H7 (cell line): Measurements from ENCODE around the gene SIRPG. TPM values are rescaled to one million over a fixed set of nuclear protein-coding genes. Genes with fewer than 3 reads are reported as not detected.

Source experiments
- DNase-seq: peaks from one replicate; pipeline ENCODE4 v3.0.0; 2012
- H3K27me3 ChIP-seq: 2 replicates; pipeline ENCODE4 v1.6.0; 2011; ENCODE audit warnings: mild to moderate bottlenecking, low read length; ENCODE audit not compliant: control insufficient read depth, insufficient read depth
- H3K36me3 ChIP-seq: replicated peaks from 2 replicates; pipeline ENCODE4 v1.5.1; 2011; ENCODE audit warnings: low read length; ENCODE audit not compliant: control insufficient read depth, insufficient read depth
- H3K4me3 ChIP-seq: 2 replicates; pipeline ENCODE4 v1.5.1; 2011; ENCODE audit warnings: low read depth, mild to moderate bottlenecking, control low read depth, low read length, moderate library complexity; ENCODE audit not compliant: insufficient read depth
- total RNA-seq: library from RNA; depleted of rRNA; stranded (reverse); fragments of >200 nt; shearing (Covaris generic); gene quantifications from 2 replicates; pipeline ENCODE4 v1.2.3, GENCODE V29; 2014

SIRPG gene
- total RNA-seq, 1 experiment from 2014 or later, result not detected

- no peak for DNase-seq
- no peak overlapping the region for H3K4me3 ChIP-seq
- H3K27me3 ChIP-seq, result no peaks in the 10 kb centered on the region
- no peaks in the 10 kb centered on the region for H3K36me3 ChIP-seq
Measured at GRCh38 chr20:1635291-1635979, 22.1 kb downstream of the SIRPG start.

- Histone ChIP-seq H3K27me3 (no peaks in the 10 kb centered on the region), H3K36me3 (no peaks in the 10 kb centered on the region), H3K4me3 (no peak overlapping the region)
- no peak for DNase-seq
Measured at GRCh38 chr20:1633535-1633934, 24.0 kb downstream of the SIRPG start.

GRCh38 chr20:1632178-1632577 is 25.4 kb downstream of the SIRPG start:
- no peak for DNase-seq
- Histone ChIP-seq H3K27me3 (no peaks in the 10 kb centered on the region), H3K36me3 (no peaks in the 10 kb centered on the region), H3K4me3 (no peak overlapping the region)

GRCh38 chr20:1631309-1632151 is 26.0 kb downstream of the SIRPG start:
- Histone ChIP-seq H3K36me3 (no peaks in the 10 kb centered on the region), H3K4me3 (no peak overlapping the region), H3K27me3 (no peaks in the 10 kb centered on the region)
- peak; percentile 52 for DNase-seq

- Histone ChIP-seq H3K4me3 (no peak overlapping the region), H3K36me3 (no peaks in the 10 kb centered on the region), H3K27me3 (no peaks in the 10 kb centered on the region)
- DNase-seq, result no peak
Measured at GRCh38 chr20:1630186-1630585, 27.4 kb downstream of the SIRPG start.

GRCh38 chr20:1629321-1629720 is 28.3 kb downstream of the SIRPG start:
- Histone ChIP-seq H3K4me3 (no peak overlapping the region), H3K27me3 (no peaks in the 10 kb centered on the region), H3K36me3 (no peaks in the 10 kb centered on the region)
- DNase-seq, result no peak

- Histone ChIP-seq H3K27me3 (no peaks in the 10 kb centered on the region), H3K36me3 (no peaks in the 10 kb centered on the region), H3K4me3 (no peak overlapping the region)
- no peak for DNase-seq
Measured at GRCh38 chr20:1628621-1629020, 29.0 kb downstream of the SIRPG start.

- Histone ChIP-seq H3K4me3 (no peak overlapping the region), H3K27me3 (no peaks in the 10 kb centered on the region)
Measured at GRCh38 chr20:1627200-1627550, 30.4 kb downstream of the SIRPG start.

GRCh38 chr20:1626528-1627199 is 30.9 kb downstream of the SIRPG start:
- H3K36me3 ChIP-seq, result no peaks in the 10 kb centered on the region
- no peak overlapping the region for H3K4me3 ChIP-seq
- DNase-seq, result no peak
- no peaks in the 10 kb centered on the region for H3K27me3 ChIP-seq

More at GRCh38 chr20:1627200-1627550, 30.4 kb downstream of the SIRPG start:
- no peaks in the 10 kb centered on the region for H3K36me3 ChIP-seq
- no peak for DNase-seq

- Histone ChIP-seq H3K4me3 (no peak overlapping the region), H3K27me3 (no peaks in the 10 kb centered on the region), H3K36me3 (no peaks in the 10 kb centered on the region)
- no peak for DNase-seq
Measured at GRCh38 chr20:1625083-1625690, 32.4 kb downstream of the SIRPG start.

- DNase-seq, result no peak
- H3K36me3 ChIP-seq, result no peaks in the 10 kb centered on the region
- no peak overlapping the region for H3K4me3 ChIP-seq
- no peaks in the 10 kb centered on the region for H3K27me3 ChIP-seq
Measured at GRCh38 chr20:1623501-1624205, 33.9 kb downstream of the SIRPG start.

GRCh38 chr20:1622450-1622849 is 35.1 kb downstream of the SIRPG start:
- no peaks in the 10 kb centered on the region for H3K27me3 ChIP-seq
- no peaks in the 10 kb centered on the region for H3K36me3 ChIP-seq
- no peak overlapping the region for H3K4me3 ChIP-seq
- DNase-seq, result no peak

- Histone ChIP-seq H3K27me3 (no peaks in the 10 kb centered on the region), H3K4me3 (no peak overlapping the region), H3K36me3 (no peaks in the 10 kb centered on the region)
- DNase-seq, result no peak
Measured at GRCh38 chr20:1621316-1621715, 36.3 kb downstream of the SIRPG start.

GRCh38 chr20:1619861-1620444 is 37.6 kb downstream of the SIRPG start, which contains the start of gene SIRPB1:
TSS of gene SIRPB1 (minus strand) at chr20:1620009. CDS start at chr20:1619944, 65 bp downstream.
- no peaks in the 10 kb centered on the region for H3K27me3 ChIP-seq
- DNase-seq, result no peak
- H3K36me3 ChIP-seq, result no peaks in the 10 kb centered on the region
- H3K4me3 ChIP-seq, result no peak within 1 kb of the TSS
